Stimulated activated CD8-positive, alpha-beta memory T cell treated with anti-CD3 and anti-CD28 coated beads, Interleukin-4, amount 100 ng/mL, for 48 hours (primary cell): Measurements from ENCODE around the gene URB1.
"Not testable (repeated sequence)": the region's sequence is repeated elsewhere in the genome, so short reads cannot be mapped to it uniquely, and the experiment has no call there.

ENCODE experiments used
- DNase-seq: peaks from one replicate; pipeline ENCODE4 v3.0.0-alpha.2; 2020

Gene URB1

GRCh38 chr21:32281531-32281930 is 111.3 kb downstream of the URB1 start:
- no peak for DNase-seq

- DNase-seq, result no peak
Measured at GRCh38 chr21:32279377-32279680, 113.5 kb downstream of the URB1 start.

- peak; percentile 99 for DNase-seq
Measured at GRCh38 chr21:32278518-32279376, 114.1 kb downstream of the URB1 start, which contains the start of gene MIS18A. TSS of gene MIS18A (minus strand) at chr21:32279049. CDS start at chr21:32279014, 35 bp downstream.

GRCh38 chr21:32278103-32278502 is 114.7 kb downstream of the URB1 start:
- no peak for DNase-seq

GRCh38 chr21:32276671-32277070 is 116.1 kb downstream of the URB1 start:
- no peak for DNase-seq

GRCh38 chr21:32270748-32271147 is 122.1 kb downstream of the URB1 start:
- no peak for DNase-seq

- DNase-seq, result not testable (repeated sequence)
Measured at GRCh38 chr21:32265321-32265720, 127.5 kb downstream of the URB1 start.

- DNase-seq, result no peak
Measured at GRCh38 chr21:32261929-32262328, 130.9 kb downstream of the URB1 start.
